ENCODE results near the gene PSMD4. TPM values are rescaled to one million over a fixed set of nuclear protein-coding genes. Genes with fewer than 3 reads are reported as not detected.
"Not testable (repeated sequence)": the region's sequence is repeated elsewhere in the genome, so short reads cannot be mapped to it uniquely, and the experiment has no call there.

The PSMD4 gene
- total RNA-seq (2022), result 302 and 325 TPM in 2 replicates
- Bru-seq, nascent RNA, result percentile 90 among the genes with signal in this experiment
- percentile 97 among the genes with signal in this experiment for BruChase-seq, experiment 1, labeled RNA remaining after a 6-hour chase
- BruChase-seq, experiment 2, labeled RNA remaining after a 2-hour chase, result percentile 97 among the genes with signal in this experiment
- long read RNA-seq, transcript PSMD4-202 (10 exons, 1,350 nt), result major isoform, 494 of 630 reads
- long read RNA-seq, transcript PSMD4-201 (10 exons, 1,333 nt), result minor isoform, 45 of 630 reads
- long read RNA-seq, partial matches to known transcripts, result 21 of 630 reads
- long read RNA-seq, other reads (novel, unspliced or antisense), result 69 of 630 reads

- Mint-ChIP-seq H3K4me1 (ENCODE audit: low read depth, unreplicated experiment) (peaks cover 8% of the 10 kb centered on the region), H3K27me3 (ENCODE audit: unreplicated experiment) (no peaks in the 10 kb centered on the region), H3K4me3 (ENCODE audit: low read depth, unreplicated experiment) (peak within 1 kb of the TSS; percentile 93), H3K36me3 (ENCODE audit: insufficient read depth, unreplicated experiment) (peaks cover 58% of the 10 kb centered on the region), H3K9me3 (ENCODE audit: low read depth, unreplicated experiment) (no peaks in the 10 kb centered on the region), H3K27ac (ENCODE audit: unreplicated experiment) (peak within 1 kb of the TSS; percentile 100)
- BruUV-seq (replicated peaks), result no TSS peak
- CTCF ChIA-PET, result interaction anchor here (0.6 to 1.4 kb wide), 9 partner anchors 23 to 209 kb away, joined by 3 to 8 read pairs (median 4); no protein-coding TSS in a partner anchor
- peak; percentile 97 for DNase-seq
- intact Hi-C loops (cut with micrococcal nuclease; ENCODE audit: unreplicated experiment), result loop anchor here (5.0 kb wide), 1 partner anchor 157 kb away; no protein-coding TSS in a partner anchor
- TF ChIP-seq, protein P1, sequence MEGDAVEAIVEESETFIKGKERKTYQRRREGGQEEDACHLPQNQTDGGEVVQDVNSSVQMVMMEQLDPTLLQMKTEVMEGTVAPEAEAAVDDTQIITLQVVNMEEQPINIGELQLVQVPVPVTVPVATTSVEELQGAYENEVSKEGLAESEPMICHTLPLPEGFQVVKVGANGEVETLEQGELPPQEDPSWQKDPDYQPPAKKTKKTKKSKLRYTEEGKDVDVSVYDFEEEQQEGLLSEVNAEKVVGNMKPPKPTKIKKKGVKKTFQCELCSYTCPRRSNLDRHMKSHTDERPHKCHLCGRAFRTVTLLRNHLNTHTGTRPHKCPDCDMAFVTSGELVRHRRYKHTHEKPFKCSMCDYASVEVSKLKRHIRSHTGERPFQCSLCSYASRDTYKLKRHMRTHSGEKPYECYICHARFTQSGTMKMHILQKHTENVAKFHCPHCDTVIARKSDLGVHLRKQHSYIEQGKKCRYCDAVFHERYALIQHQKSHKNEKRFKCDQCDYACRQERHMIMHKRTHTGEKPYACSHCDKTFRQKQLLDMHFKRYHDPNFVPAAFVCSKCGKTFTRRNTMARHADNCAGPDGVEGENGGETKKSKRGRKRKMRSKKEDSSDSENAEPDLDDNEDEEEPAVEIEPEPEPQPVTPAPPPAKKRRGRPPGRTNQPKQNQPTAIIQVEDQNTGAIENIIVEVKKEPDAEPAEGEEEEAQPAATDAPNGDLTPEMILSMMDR (IDR thresholded peaks at IDR 0.05; ENCODE audit: unreplicated experiment), result no peak
Measured at GRCh38 chr1:151254217-151255213, at the start of gene PSMD4. TSS of gene PSMD4 (plus strand) at chr1:151254734. CDS start at chr1:151254783, 49 bp downstream.

DNA sequence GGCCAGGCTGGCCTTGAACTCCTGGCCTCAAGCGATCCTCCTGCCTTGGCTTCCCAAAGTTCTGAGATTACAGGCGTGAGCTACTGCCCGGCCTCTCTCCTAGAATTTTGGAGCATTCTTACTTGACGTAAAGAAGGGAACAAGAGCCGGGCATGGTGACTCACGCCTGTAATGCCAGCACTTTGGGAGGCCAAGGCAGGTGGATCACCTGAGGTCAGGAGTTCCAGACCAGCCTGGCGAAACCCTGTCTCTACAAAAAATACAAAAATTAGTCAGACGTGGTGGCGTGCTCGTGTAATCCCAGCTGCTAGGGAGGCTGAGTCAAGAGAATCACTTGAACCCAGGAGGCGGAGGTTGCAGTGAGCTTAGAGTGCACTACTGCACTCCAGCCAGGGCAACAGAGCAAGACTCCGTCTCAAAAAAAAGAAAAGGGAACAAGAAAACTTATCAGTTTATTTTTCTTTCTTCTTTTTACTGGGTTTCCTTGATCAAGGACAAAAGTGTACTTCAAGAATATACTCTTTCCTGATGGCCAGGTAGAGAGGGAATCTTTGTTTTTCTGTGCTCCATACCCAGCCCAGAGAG is 49.1 kb upstream of the PSMD4 start:
- H3K27me3 Mint-ChIP-seq (ENCODE audit: unreplicated experiment); H3K27ac Mint-ChIP-seq (ENCODE audit: unreplicated experiment); H3K9me3 Mint-ChIP-seq (ENCODE audit: low read depth, unreplicated experiment); intact Hi-C loops (cut with micrococcal nuclease; ENCODE audit: unreplicated experiment); BruUV-seq (replicated peaks); DNase-seq; H3K4me3 Mint-ChIP-seq (ENCODE audit: low read depth, unreplicated experiment): not testable (repeated sequence)
- CTCF ChIA-PET, result interaction anchor here (0.6 kb wide), 1 partner anchor 105 kb away, joined by 9 read pairs; no protein-coding TSS in a partner anchor
- peaks cover 13% of the 10 kb centered on the region for H3K4me1 Mint-ChIP-seq (ENCODE audit: low read depth, unreplicated experiment)
- H3K36me3 Mint-ChIP-seq (ENCODE audit: insufficient read depth, unreplicated experiment), result peaks cover 45% of the 10 kb centered on the region

DNA sequence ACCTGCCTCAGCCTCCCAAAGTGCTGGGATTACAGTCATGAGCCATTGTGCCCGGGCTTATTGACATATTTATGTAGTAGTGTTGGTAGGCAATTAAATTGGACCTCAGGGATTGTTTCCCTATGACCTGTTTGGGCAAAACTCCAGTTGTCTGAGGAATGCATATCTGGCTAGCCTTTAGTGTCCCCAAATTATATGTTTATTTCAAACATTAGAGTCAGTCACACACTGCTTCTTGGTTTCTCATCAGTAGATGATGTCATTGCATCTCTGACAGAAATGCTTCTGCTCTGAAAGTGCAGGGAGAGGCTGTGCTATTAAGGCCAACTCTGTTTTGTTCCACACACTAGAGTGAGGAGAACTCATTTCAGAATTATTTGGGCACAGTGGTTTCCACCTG is 43.7 kb upstream of the PSMD4 start:
- CTCF ChIA-PET, result no interaction called here
- no TSS peak for BruUV-seq (replicated peaks)
- TF ChIP-seq, protein P1 (IDR thresholded peaks at IDR 0.05; ENCODE audit: unreplicated experiment), result no peak
- Mint-ChIP-seq H3K27ac (ENCODE audit: unreplicated experiment) (no peak overlapping the region), H3K4me3 (ENCODE audit: low read depth, unreplicated experiment) (no peak overlapping the region), H3K27me3 (ENCODE audit: unreplicated experiment) (no peaks in the 10 kb centered on the region), H3K4me1 (ENCODE audit: low read depth, unreplicated experiment) (no peaks in the 10 kb centered on the region), H3K9me3 (ENCODE audit: low read depth, unreplicated experiment) (no peaks in the 10 kb centered on the region), H3K36me3 (ENCODE audit: insufficient read depth, unreplicated experiment) (peaks cover 70% of the 10 kb centered on the region)
- no peak for DNase-seq
- intact Hi-C loops (cut with micrococcal nuclease; ENCODE audit: unreplicated experiment), result no loop called here

- Mint-ChIP-seq H3K4me3 (ENCODE audit: low read depth, unreplicated experiment) (no peak overlapping the region), H3K4me1 (ENCODE audit: low read depth, unreplicated experiment) (peaks cover 9% of the 10 kb centered on the region), H3K9me3 (ENCODE audit: low read depth, unreplicated experiment) (no peaks in the 10 kb centered on the region), H3K27me3 (ENCODE audit: unreplicated experiment) (no peaks in the 10 kb centered on the region), H3K27ac (ENCODE audit: unreplicated experiment) (no peak overlapping the region), H3K36me3 (ENCODE audit: insufficient read depth, unreplicated experiment) (peaks cover 73% of the 10 kb centered on the region)
- no peak for DNase-seq
- BruUV-seq (replicated peaks), result no TSS peak
- CTCF ChIA-PET, result interaction anchor here (0.6 to 0.7 kb wide), 2 partner anchors 31 to 480 kb away, joined by 3 to 4 read pairs; no protein-coding TSS in a partner anchor
- intact Hi-C loops (cut with micrococcal nuclease; ENCODE audit: unreplicated experiment), result no loop called here
- TF ChIP-seq, protein P1 (IDR thresholded peaks at IDR 0.05; ENCODE audit: unreplicated experiment), result no peak
Measured at GRCh38 chr1:151211972-151212705, 42.4 kb upstream of the PSMD4 start.

Data from Calu3 (cell line).